Neural cell (in vitro differentiated cells): ENCODE measurements around the gene ZNF644. TPM values are rescaled to one million over a fixed set of nuclear protein-coding genes. Genes with fewer than 3 reads are reported as not detected.
"Not testable (repeated sequence)": the region's sequence is repeated elsewhere in the genome, so short reads cannot be mapped to it uniquely, and the experiment has no call there.

Experiments
- H2AFZ ChIP-seq: fragments of 200-600, 300-800 bp; sonication (generic), shearing (Covaris generic); 2 replicates; pipeline ENCODE4 v1.6.0; 2014; ENCODE audit warnings: low read depth, mild to moderate bottlenecking, antibody characterized with exemption, low read length, moderate library complexity
- H3F3A ChIP-seq: fragments of 200-600 bp; shearing (Covaris generic); 2 replicates; pipeline ENCODE4 v1.6.1; 2016; ENCODE audit warnings: mild to moderate bottlenecking, moderate library complexity, mixed read lengths, antibody characterized with exemption, low read length; ENCODE audit not compliant: insufficient read depth, poor library complexity, severe bottlenecking
- H3K27ac ChIP-seq: fragments of 200-600, 300-800 bp; sonication (generic), shearing (Covaris generic); 2 replicates; pipeline ENCODE4 v1.5.1; 2014; ENCODE audit warnings: mild to moderate bottlenecking, low read length, moderate library complexity
- H3K27me3 ChIP-seq: fragments of 300-800, 200-600 bp; sonication (generic), shearing (Covaris generic); 2 replicates; pipeline ENCODE4 v1.6.0; 2014; ENCODE audit warnings: mild to moderate bottlenecking, low read depth, low read length, moderate library complexity; ENCODE audit not compliant: insufficient read depth
- H3K36me3 ChIP-seq: fragments of 300-800, 200-600 bp; sonication (generic), shearing (Covaris generic); 2 replicates; pipeline ENCODE4 v1.5.1; 2014; ENCODE audit warnings: mild to moderate bottlenecking, antibody characterized with exemption, low read length, moderate library complexity; ENCODE audit not compliant: insufficient read depth
- H3K4me2 ChIP-seq: fragments of 300-800, 200-600 bp; sonication (generic), shearing (Covaris generic); 2 replicates; pipeline ENCODE4 v1.6.0; 2014; ENCODE audit warnings: mild to moderate bottlenecking, low read length
- H3K4me3 ChIP-seq: fragments of 300-800, 200-600 bp; sonication (generic), shearing (Covaris generic); 2 replicates; pipeline ENCODE4 v1.5.1; 2014; ENCODE audit warnings: mild to moderate bottlenecking, low read length, moderate library complexity
- H3K79me2 ChIP-seq: fragments of 200-600 bp; shearing (Covaris generic); replicated peaks from 2 replicates; pipeline ENCODE4 v1.6.0; 2014; ENCODE audit warnings: mild to moderate bottlenecking, low read length, moderate library complexity; ENCODE audit not compliant: insufficient read depth
- H3K9ac ChIP-seq: fragments of 300-800, 200-600 bp; sonication (generic), shearing (Covaris generic); 2 replicates; pipeline ENCODE4 v1.6.1; 2016; ENCODE audit warnings: mild to moderate bottlenecking, low read length, mixed read lengths
- H3K9me2 ChIP-seq: fragments of 200-600 bp; shearing (Covaris generic); 2 replicates; pipeline ENCODE4 v1.6.1; 2016; ENCODE audit warnings: mild to moderate bottlenecking, low read length, mixed read lengths; ENCODE audit not compliant: insufficient read depth
- H3K9me3 ChIP-seq: fragments of 200-600, 300-800 bp; sonication (generic), shearing (Covaris generic); 2 replicates; pipeline ENCODE4 v1.6.1; 2016; ENCODE audit warnings: mild to moderate bottlenecking, mixed run types, low read length, moderate library complexity, mixed read lengths
- H4K20me1 ChIP-seq: fragments of 200-600 bp; shearing (Covaris generic); 2 replicates; pipeline ENCODE4 v1.6.1; 2016; ENCODE audit warnings: mild to moderate bottlenecking, mixed run types; ENCODE audit not compliant: insufficient read depth
- EP300 ChIP-seq: fragments of 450-650 bp; conservative IDR thresholded peaks from 2 replicates; pipeline ENCODE4 v1.6.1; 2014; ENCODE audit warnings: antibody characterized with exemption, mild to moderate bottlenecking, moderate library complexity; ENCODE audit not compliant: poor library complexity, severe bottlenecking
- EZH2 ChIP-seq: fragments of 200-600, 300-800 bp; shearing (Covaris generic), sonication (generic); IDR thresholded peaks from 2 replicates; pipeline ENCODE4 v1.6.1; 2014; ENCODE audit warnings: antibody characterized with exemption, low read length, borderline replicate concordance, mild to moderate bottlenecking; ENCODE audit not compliant: insufficient read depth, poor library complexity, severe bottlenecking
- MXI1 ChIP-seq: fragments of 450-650 bp; conservative IDR thresholded peaks from 2 replicates; pipeline ENCODE4 v1.6.1; 2014; ENCODE audit warnings: antibody characterized with exemption, mild to moderate bottlenecking; ENCODE audit not compliant: poor library complexity, severe bottlenecking
- POLR2AphosphoS5 ChIP-seq: IDR thresholded peaks from 2 replicates; pipeline ENCODE4 v1.6.1; 2012
- RAD21 ChIP-seq: fragments of 450-650 bp; conservative IDR thresholded peaks from 2 replicates; pipeline ENCODE4 v1.6.1; 2014; ENCODE audit warnings: antibody characterized with exemption, mild to moderate bottlenecking, moderate library complexity
- REST ChIP-seq: IDR thresholded peaks from 2 replicates; pipeline ENCODE4 v1.6.1; 2012; ENCODE audit warnings: borderline replicate concordance
- SMC3 ChIP-seq: fragments of 450-650 bp; conservative IDR thresholded peaks from 2 replicates; pipeline ENCODE4 v1.6.1; 2014; ENCODE audit warnings: antibody characterized with exemption, mild to moderate bottlenecking, moderate library complexity; ENCODE audit not compliant: poor library complexity
- polyA plus RNA-seq: library from polyadenylated mRNA; depleted of rRNA; stranded (reverse); fragments of >200 nt; gene quantifications from 2 replicates; pipeline ENCODE4 v1.2.3, GENCODE V29; 2014
- TF ChIP-seq, protein P1 (sequence below): fragments of 450-650 bp; IDR thresholded peaks from 2 replicates; pipeline ENCODE4 v1.5.1; 2014; ENCODE audit warnings: antibody characterized with exemption, mild to moderate bottlenecking, moderate library complexity; ENCODE audit not compliant: poor library complexity, severe bottlenecking

The ZNF644 gene
- polyA plus RNA-seq, 1 donor from 2014 or later: 71.7 TPM

DNA sequence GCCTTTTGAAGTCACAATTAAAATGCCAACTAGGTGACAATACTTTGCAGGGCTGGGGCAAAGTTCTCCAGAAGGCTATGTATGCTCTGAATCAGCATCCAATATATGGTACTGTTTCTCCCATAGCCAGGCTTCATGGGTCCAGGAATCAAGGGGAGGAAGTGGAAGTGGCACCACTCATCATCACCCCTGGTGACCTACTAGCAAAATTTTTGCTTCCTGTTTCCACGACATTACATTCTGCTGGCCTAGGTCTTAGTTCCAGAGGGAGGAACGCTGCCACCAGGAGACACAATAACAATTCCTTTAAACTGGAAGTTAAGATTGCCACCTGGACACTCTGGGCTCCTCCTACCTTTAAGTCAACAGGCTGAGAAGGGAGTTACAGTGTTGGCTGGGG lies 22.9 kb upstream of the ZNF644 start:
- not testable (repeated sequence) for H3K9me3 ChIP-seq, H3K36me3 ChIP-seq, H4K20me1 ChIP-seq, H3K27me3 ChIP-seq, H3K4me3 ChIP-seq, H3K27ac ChIP-seq, H3K79me2 ChIP-seq, H3F3A ChIP-seq, H3K9me2 ChIP-seq, H3K4me2 ChIP-seq, H3K9ac ChIP-seq, H2AFZ ChIP-seq

DNA sequence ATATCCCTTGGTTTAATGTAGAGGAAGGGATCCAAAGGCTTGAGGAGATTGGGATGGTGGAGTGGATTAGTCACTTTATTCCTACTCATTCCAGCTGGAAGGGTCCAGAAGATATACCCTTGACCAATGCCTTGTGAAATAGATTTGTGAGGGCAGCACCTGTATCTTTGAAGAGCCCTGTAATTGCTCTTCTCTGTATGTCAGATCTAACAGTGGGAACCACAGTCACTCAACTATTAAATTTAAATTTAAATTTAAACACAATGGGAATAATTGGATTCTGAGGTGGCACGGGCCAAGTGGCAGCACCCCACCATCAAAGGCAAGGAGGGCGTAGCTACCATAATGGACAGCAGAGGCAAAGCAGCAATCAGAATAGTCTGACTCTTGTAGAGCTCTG lies 20.5 kb upstream of the ZNF644 start:
- H4K20me1 ChIP-seq, H3K9ac ChIP-seq, H3K36me3 ChIP-seq, H3K27ac ChIP-seq, H3K9me2 ChIP-seq, H3K4me2 ChIP-seq, H3K4me3 ChIP-seq, H3K27me3 ChIP-seq, H3K79me2 ChIP-seq, H3K9me3 ChIP-seq, H3F3A ChIP-seq, H2AFZ ChIP-seq: not testable (repeated sequence)

GRCh38 chr1:91038582-91038981 lies 16.7 kb upstream of the ZNF644 start:
- Histone ChIP-seq H3K4me3 (no peak overlapping the region), H3K27ac (no peak overlapping the region), H3K9ac (no peak overlapping the region), H3K36me3 (no peaks in the 10 kb centered on the region), H3K27me3 (no peaks in the 10 kb centered on the region), H2AFZ (no peak overlapping the region), H4K20me1 (no peaks in the 10 kb centered on the region), H3K9me3 (no peaks in the 10 kb centered on the region), H3F3A (no peaks in the 10 kb centered on the region), H3K9me2 (no peaks in the 10 kb centered on the region), H3K4me2 (no peak overlapping the region), H3K79me2 (no peaks in the 10 kb centered on the region)
- TF ChIP-seq, protein P1, sequence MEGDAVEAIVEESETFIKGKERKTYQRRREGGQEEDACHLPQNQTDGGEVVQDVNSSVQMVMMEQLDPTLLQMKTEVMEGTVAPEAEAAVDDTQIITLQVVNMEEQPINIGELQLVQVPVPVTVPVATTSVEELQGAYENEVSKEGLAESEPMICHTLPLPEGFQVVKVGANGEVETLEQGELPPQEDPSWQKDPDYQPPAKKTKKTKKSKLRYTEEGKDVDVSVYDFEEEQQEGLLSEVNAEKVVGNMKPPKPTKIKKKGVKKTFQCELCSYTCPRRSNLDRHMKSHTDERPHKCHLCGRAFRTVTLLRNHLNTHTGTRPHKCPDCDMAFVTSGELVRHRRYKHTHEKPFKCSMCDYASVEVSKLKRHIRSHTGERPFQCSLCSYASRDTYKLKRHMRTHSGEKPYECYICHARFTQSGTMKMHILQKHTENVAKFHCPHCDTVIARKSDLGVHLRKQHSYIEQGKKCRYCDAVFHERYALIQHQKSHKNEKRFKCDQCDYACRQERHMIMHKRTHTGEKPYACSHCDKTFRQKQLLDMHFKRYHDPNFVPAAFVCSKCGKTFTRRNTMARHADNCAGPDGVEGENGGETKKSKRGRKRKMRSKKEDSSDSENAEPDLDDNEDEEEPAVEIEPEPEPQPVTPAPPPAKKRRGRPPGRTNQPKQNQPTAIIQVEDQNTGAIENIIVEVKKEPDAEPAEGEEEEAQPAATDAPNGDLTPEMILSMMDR: no peak
- TF ChIP-seq EP300 (no peak), EZH2 (no peak), RAD21 (no peak), MXI1 (no peak), POLR2AphosphoS5 (no peak), REST (no peak), SMC3 (no peak)
